ENCODE measurements around the gene FYCO1.

FYCO1 gene

DNA sequence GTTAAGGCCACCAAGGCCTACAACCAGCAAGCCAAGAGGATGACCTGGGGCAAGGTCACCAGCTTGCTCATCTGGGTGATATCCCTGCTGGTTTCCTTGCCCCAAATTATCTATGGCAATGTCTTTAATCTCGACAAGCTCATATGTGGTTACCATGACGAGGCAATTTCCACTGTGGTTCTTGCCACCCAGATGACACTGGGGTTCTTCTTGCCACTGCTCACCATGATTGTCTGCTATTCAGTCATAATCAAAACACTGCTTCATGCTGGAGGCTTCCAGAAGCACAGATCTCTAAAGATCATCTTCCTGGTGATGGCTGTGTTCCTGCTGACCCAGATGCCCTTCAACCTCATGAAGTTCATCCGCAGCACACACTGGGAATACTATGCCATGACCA is 48.7 kb downstream of the FYCO1 start:
- Histone ChIP-seq H2BK120ac (ENCODE audit: low read depth, low read length) (no peak overlapping the region), H3K18ac (ENCODE audit: low read length) (no peak overlapping the region), H3K56ac (ENCODE audit: low read length) (no peak overlapping the region), H3K23ac (ENCODE audit: low read length) (no peak overlapping the region), H2AK5ac (ENCODE audit: low read length) (no peak overlapping the region), H3K4me2 (ENCODE audit: low read length) (no peak overlapping the region), H3K79me1 (ENCODE audit: low read length) (no peaks in the 10 kb centered on the region), H3K27me3 (ENCODE audit: insufficient read depth, low read length, poor library complexity) (no peaks in the 10 kb centered on the region), H3K4me3 (ENCODE audit: low read length) (no peak overlapping the region), H2BK15ac (replicated peaks; ENCODE audit: low read depth) (no peak overlapping the region), H3K4ac (ENCODE audit: low read depth, low read length) (no peak overlapping the region), H3K79me2 (ENCODE audit: control insufficient read depth, insufficient read depth, low read length) (no peaks in the 10 kb centered on the region), H3K9ac (ENCODE audit: low read length) (no peak overlapping the region), H3K36me3 (ENCODE audit: control insufficient read depth, insufficient read depth, low read length) (no peaks in the 10 kb centered on the region), H3K27ac (ENCODE audit: low read depth, low read length) (no peak overlapping the region), H4K8ac (ENCODE audit: low read depth, low read length) (no peak overlapping the region), H4K5ac (ENCODE audit: low read length) (no peak overlapping the region), H3K4me1 (ENCODE audit: control insufficient read depth, low read depth, low read length) (no peaks in the 10 kb centered on the region), H2BK5ac (ENCODE audit: low read length) (no peak overlapping the region)
- no CpG with 5 or more reads among the region's 3 CpGs for whole genome bisulfite sequencing (ENCODE audit: extremely low coverage, insufficient coverage, low lambda C conversion rate)
- DNase-seq: no peak

DNA sequence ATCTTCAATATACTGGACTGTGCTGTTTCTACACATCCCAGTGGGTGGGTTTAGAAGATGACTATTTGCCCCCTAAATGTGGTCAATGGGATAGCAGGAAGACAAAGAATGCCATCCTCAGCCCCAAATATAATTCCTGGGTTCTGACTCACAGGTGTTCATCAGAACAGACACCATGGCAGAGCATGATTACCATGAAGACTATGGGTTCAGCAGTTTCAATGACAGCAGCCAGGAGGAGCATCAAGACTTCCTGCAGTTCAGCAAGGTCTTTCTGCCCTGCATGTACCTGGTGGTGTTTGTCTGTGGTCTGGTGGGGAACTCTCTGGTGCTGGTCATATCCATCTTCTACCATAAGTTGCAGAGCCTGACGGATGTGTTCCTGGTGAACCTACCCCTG is 49.3 kb downstream of the FYCO1 start:
- no peaks in the 10 kb centered on the region for H3K79me1 ChIP-seq (ENCODE audit: low read length)
- no peaks in the 10 kb centered on the region for H3K27me3 ChIP-seq (ENCODE audit: insufficient read depth, low read length, poor library complexity)
- no peaks in the 10 kb centered on the region for H3K36me3 ChIP-seq (ENCODE audit: control insufficient read depth, insufficient read depth, low read length)
- no peaks in the 10 kb centered on the region for H3K79me2 ChIP-seq (ENCODE audit: control insufficient read depth, insufficient read depth, low read length)
- H2BK120ac ChIP-seq (ENCODE audit: low read depth, low read length): no peak overlapping the region
- WGBS (ENCODE audit: extremely low coverage, insufficient coverage, low lambda C conversion rate): no CpG with 5 or more reads among the region's 1 CpG
- no peak overlapping the region for H3K4ac ChIP-seq (ENCODE audit: low read depth, low read length)
- no peak overlapping the region for H3K4me3 ChIP-seq (ENCODE audit: low read length)
- no peak overlapping the region for H3K18ac ChIP-seq (ENCODE audit: low read length)
- H3K9ac ChIP-seq (ENCODE audit: low read length): no peak overlapping the region
- H3K4me2 ChIP-seq (ENCODE audit: low read length): no peak overlapping the region
- H2BK5ac ChIP-seq (ENCODE audit: low read length): no peak overlapping the region
- no peak overlapping the region for H4K5ac ChIP-seq (ENCODE audit: low read length)
- DNase-seq: peak; percentile 10
- H3K56ac ChIP-seq (ENCODE audit: low read length): no peak overlapping the region
- H2BK15ac ChIP-seq (replicated peaks; ENCODE audit: low read depth): no peak overlapping the region
- H3K4me1 ChIP-seq (ENCODE audit: control insufficient read depth, low read depth, low read length): no peaks in the 10 kb centered on the region
- H3K27ac ChIP-seq (ENCODE audit: low read depth, low read length): no peak overlapping the region
- no peak overlapping the region for H3K23ac ChIP-seq (ENCODE audit: low read length)
- H4K8ac ChIP-seq (ENCODE audit: low read depth, low read length): no peak overlapping the region
- no peak overlapping the region for H2AK5ac ChIP-seq (ENCODE audit: low read length)

DNA sequence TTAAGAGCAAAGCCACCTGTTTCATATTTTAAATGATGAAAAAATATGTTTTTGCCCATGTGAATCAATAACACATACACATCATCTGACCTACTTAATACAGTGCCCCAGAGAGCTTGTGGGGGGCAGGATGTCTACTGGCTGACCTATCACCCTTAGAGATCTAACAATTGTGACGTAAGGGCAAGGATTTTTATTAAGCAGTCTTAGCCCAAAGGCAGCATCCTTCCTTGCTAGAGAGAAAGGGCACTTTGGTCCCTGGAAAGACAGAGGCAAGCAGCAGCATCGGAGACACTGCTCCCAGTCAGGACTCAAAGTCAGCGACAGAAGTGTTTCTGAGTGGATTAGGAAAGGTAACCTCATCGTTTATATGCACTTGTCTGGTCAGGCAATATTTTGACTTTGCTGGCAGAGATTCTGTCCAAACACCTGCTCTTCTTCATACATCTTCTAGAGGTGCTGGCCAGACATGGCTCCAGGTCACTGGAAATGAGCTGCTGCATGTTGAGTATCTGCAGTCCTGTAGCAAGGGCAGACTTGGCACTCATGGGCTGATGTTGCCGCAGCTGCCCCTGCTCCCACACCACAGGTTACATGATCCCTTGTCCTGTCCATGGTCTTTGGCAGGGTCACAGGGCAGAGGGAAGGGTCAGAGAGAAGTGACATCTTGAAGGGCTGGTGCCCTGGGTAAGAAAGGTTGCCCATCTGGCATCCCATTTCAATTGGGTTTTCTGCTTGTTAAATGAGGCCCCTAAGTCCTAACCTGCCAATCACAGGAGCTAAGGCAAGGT is 50.6 kb downstream of the FYCO1 start:
- H3K18ac ChIP-seq (ENCODE audit: low read length): no peak overlapping the region
- no peak overlapping the region for H3K4me3 ChIP-seq (ENCODE audit: low read length)
- no peaks in the 10 kb centered on the region for H3K36me3 ChIP-seq (ENCODE audit: control insufficient read depth, insufficient read depth, low read length)
- H4K8ac ChIP-seq (ENCODE audit: low read depth, low read length): no peak overlapping the region
- no peaks in the 10 kb centered on the region for H3K4me1 ChIP-seq (ENCODE audit: control insufficient read depth, low read depth, low read length)
- H3K23ac ChIP-seq (ENCODE audit: low read length): no peak overlapping the region
- H3K79me1 ChIP-seq (ENCODE audit: low read length): no peaks in the 10 kb centered on the region
- H3K9ac ChIP-seq (ENCODE audit: low read length): no peak overlapping the region
- no peak overlapping the region for H2AK5ac ChIP-seq (ENCODE audit: low read length)
- no peak overlapping the region for H3K56ac ChIP-seq (ENCODE audit: low read length)
- H2BK15ac ChIP-seq (replicated peaks; ENCODE audit: low read depth): no peak overlapping the region
- no peak overlapping the region for H3K4me2 ChIP-seq (ENCODE audit: low read length)
- H3K79me2 ChIP-seq (ENCODE audit: control insufficient read depth, insufficient read depth, low read length): no peaks in the 10 kb centered on the region
- DNase-seq: no peak
- H3K4ac ChIP-seq (ENCODE audit: low read depth, low read length): no peak overlapping the region
- no peak overlapping the region for H2BK5ac ChIP-seq (ENCODE audit: low read length)
- no peak overlapping the region for H3K27ac ChIP-seq (ENCODE audit: low read depth, low read length)
- H3K27me3 ChIP-seq (ENCODE audit: insufficient read depth, low read length, poor library complexity): no peaks in the 10 kb centered on the region
- no CpG with 5 or more reads among the region's 5 CpGs for WGBS (ENCODE audit: extremely low coverage, insufficient coverage, low lambda C conversion rate)
- H4K5ac ChIP-seq (ENCODE audit: low read length): no peak overlapping the region
- H2BK120ac ChIP-seq (ENCODE audit: low read depth, low read length): no peak overlapping the region

DNA sequence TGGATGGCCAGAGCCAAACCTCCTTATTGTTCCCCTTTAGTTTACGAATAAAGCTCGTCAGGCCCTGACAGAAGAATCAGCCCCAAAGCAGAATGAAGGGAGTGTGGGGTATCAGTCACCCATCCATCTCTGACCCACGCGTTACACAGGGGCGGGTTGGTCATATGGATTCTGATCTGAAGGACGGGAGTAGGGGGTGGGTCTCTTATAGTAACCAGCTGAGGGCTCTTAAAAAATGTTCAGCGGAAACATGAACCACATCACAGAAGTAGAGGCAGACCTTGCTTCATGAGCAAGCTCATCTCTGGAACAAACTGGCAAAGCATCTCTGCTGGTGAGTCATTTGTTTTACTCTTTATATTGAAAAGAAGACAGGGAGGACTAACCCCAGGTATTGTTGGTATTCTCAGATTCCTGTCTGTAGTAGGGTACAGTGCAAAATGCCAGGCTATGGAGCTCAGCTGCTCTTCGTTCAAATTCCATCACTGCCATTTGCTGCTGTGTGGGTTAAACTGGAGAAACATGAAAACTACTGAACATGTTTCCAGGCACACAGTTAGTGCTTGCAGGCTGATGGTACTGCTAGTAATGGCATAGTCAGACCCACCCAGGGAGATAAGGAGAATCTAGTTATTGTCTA is 52.3 kb downstream of the FYCO1 start, which contains the start of gene CXCR6:
Gene CXCR6 (plus strand): TSS at position 258 of the 640 bp plus-strand sequence. CDS start 3,018 bp downstream, outside the sequence.
- Histone ChIP-seq H2BK15ac (replicated peaks; ENCODE audit: low read depth) (no peak within 1 kb of the TSS), H3K9ac (ENCODE audit: low read length) (no peak within 1 kb of the TSS), H2BK120ac (ENCODE audit: low read depth, low read length) (no peak within 1 kb of the TSS), H3K4me1 (ENCODE audit: control insufficient read depth, low read depth, low read length) (no peaks in the 10 kb centered on the region), H3K23ac (ENCODE audit: low read length) (no peak within 1 kb of the TSS), H3K56ac (ENCODE audit: low read length) (no peak within 1 kb of the TSS), H3K36me3 (ENCODE audit: control insufficient read depth, insufficient read depth, low read length) (no peaks in the 10 kb centered on the region), H2BK5ac (ENCODE audit: low read length) (no peak within 1 kb of the TSS), H3K18ac (ENCODE audit: low read length) (no peak within 1 kb of the TSS), H3K79me2 (ENCODE audit: control insufficient read depth, insufficient read depth, low read length) (no peaks in the 10 kb centered on the region), H3K27me3 (ENCODE audit: insufficient read depth, low read length, poor library complexity) (no peaks in the 10 kb centered on the region), H4K8ac (ENCODE audit: low read depth, low read length) (no peak within 1 kb of the TSS), H3K27ac (ENCODE audit: low read depth, low read length) (no peak within 1 kb of the TSS), H2AK5ac (ENCODE audit: low read length) (no peak within 1 kb of the TSS), H3K4ac (ENCODE audit: low read depth, low read length) (no peak within 1 kb of the TSS), H3K4me3 (ENCODE audit: low read length) (no peak within 1 kb of the TSS), H4K5ac (ENCODE audit: low read length) (no peak within 1 kb of the TSS), H3K4me2 (ENCODE audit: low read length) (no peak within 1 kb of the TSS), H3K79me1 (ENCODE audit: low read length) (no peaks in the 10 kb centered on the region)
- no CpG with 5 or more reads among the region's 8 CpGs for WGBS (ENCODE audit: extremely low coverage, insufficient coverage, low lambda C conversion rate)
- no peak for DNase-seq

DNA sequence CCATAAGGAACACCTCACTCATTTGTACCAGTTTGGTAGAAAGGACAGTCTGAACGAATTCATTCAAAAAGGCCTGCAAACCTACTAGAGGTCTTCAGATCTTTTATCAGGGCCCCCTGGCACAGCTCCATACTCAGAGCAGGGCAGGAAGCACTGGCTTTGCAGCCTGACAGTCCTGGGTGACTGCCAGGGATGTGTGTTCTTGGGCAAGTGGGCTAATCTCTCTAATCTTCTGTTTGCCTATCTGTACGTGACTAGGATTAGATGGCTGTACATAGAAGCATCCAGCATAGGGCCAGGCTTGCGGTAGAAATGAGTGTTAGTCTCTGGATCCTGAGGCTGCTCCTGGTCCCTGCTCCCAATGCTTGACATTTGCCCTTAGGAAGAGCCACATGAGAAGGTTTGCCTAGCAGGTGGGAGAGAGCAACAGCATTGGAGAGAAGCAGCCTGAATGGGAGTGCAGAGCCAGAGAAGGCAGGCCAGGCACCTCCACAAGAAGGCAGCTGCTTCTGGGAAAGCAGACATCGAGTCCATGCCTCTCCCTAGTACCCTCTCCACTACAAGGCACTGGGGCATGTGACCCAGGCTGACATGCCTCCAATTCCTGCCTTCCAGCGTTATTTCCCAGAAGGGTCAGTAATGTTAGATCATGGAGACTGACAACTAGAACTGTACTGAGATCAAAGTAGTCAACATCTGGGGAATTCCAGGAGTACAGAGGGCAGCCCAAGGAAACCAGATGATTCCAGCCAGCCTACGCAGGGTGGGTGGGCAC is 53.4 kb downstream of the FYCO1 start:
- Histone ChIP-seq H3K23ac (ENCODE audit: low read length) (no peak overlapping the region), H3K36me3 (ENCODE audit: control insufficient read depth, insufficient read depth, low read length) (no peaks in the 10 kb centered on the region), H2AK5ac (ENCODE audit: low read length) (no peak overlapping the region), H3K79me1 (ENCODE audit: low read length) (no peaks in the 10 kb centered on the region), H4K5ac (ENCODE audit: low read length) (no peak overlapping the region), H3K9ac (ENCODE audit: low read length) (no peak overlapping the region), H2BK15ac (replicated peaks; ENCODE audit: low read depth) (no peak overlapping the region), H3K27ac (ENCODE audit: low read depth, low read length) (no peak overlapping the region), H3K18ac (ENCODE audit: low read length) (no peak overlapping the region), H3K56ac (ENCODE audit: low read length) (no peak overlapping the region), H2BK120ac (ENCODE audit: low read depth, low read length) (no peak overlapping the region), H3K4me1 (ENCODE audit: control insufficient read depth, low read depth, low read length) (no peaks in the 10 kb centered on the region), H2BK5ac (ENCODE audit: low read length) (no peak overlapping the region), H3K4me3 (ENCODE audit: low read length) (no peak overlapping the region), H3K4ac (ENCODE audit: low read depth, low read length) (no peak overlapping the region), H4K8ac (ENCODE audit: low read depth, low read length) (no peak overlapping the region), H3K4me2 (ENCODE audit: low read length) (no peak overlapping the region), H3K27me3 (ENCODE audit: insufficient read depth, low read length, poor library complexity) (no peaks in the 10 kb centered on the region), H3K79me2 (ENCODE audit: control insufficient read depth, insufficient read depth, low read length) (no peaks in the 10 kb centered on the region)
- no CpG with 5 or more reads among the region's 6 CpGs for WGBS (ENCODE audit: extremely low coverage, insufficient coverage, low lambda C conversion rate)
- no peak for DNase-seq
